ENCODE data around the gene ANP32B. TPM values are rescaled to one million over a fixed set of nuclear protein-coding genes. Genes with fewer than 3 reads are reported as not detected.
"Not testable (repeated sequence)": the region's sequence is repeated elsewhere in the genome, so short reads cannot be mapped to it uniquely, and the experiment has no call there.

The ANP32B gene
- total RNA-seq, 1 donor from 2014 or later, result 220 TPM

DNA sequence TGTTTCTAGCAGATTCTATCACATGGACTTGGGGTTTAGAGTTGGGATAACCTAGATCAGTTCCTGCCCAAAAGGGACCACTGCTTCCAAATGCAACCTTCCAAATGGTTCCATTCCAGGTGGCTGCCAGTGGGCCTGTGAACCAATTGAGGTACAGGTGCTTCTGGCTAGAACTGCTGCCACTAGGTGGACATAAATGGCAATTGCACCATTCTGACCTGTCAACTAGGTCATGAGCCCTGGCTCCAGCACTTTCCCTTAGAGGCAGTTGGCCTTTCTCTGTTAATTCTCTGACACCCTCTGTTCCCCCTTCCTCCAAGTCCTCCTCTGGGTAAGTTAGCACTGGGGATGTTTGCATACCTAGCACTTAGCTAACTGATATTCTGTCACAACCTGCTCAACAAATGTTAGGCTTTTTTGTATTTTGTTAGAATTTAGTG lies 28.6 kb upstream of the ANP32B start:
- DNase-seq (ENCODE audit: low read depth, low spot score), result peak; percentile 5
- H3K4me3 Mint-ChIP-seq, result no peak overlapping the region
- no peak overlapping the region for H3K27ac Mint-ChIP-seq (ENCODE audit: unreplicated experiment)

DNA sequence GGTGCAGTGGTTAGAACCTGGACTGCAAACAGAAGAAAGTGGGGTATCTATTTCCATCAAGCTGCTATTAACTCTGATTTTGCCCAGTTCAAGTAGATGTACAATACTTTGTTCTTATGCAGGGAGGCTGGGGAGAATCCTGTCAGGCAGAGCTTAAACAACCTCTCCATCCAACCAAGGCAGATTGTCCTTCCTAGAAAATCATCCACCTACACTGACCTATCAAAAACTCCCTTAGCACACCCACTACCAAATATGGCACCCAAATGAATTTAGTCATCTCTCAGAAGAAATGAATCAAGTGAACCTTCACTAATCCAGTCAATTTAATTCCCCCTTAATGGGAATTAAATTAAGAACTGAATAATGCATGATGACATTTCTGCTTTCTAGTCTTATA lies 26.8 kb upstream of the ANP32B start:
- no peaks in the 10 kb centered on the region for H3K36me3 Mint-ChIP-seq (ENCODE audit: low read depth)
- no peak overlapping the region for H3K27ac Mint-ChIP-seq (ENCODE audit: unreplicated experiment)
- no peak for DNase-seq (ENCODE audit: low read depth, low spot score)
- H3K27me3 Mint-ChIP-seq (ENCODE audit: low read depth), result peaks cover 43% of the 10 kb centered on the region
- no peak overlapping the region for H3K4me3 Mint-ChIP-seq
- no peaks in the 10 kb centered on the region for H3K4me1 Mint-ChIP-seq
- H3K9me3 Mint-ChIP-seq, result no peaks in the 10 kb centered on the region
- TF ChIP-seq, protein P1, sequence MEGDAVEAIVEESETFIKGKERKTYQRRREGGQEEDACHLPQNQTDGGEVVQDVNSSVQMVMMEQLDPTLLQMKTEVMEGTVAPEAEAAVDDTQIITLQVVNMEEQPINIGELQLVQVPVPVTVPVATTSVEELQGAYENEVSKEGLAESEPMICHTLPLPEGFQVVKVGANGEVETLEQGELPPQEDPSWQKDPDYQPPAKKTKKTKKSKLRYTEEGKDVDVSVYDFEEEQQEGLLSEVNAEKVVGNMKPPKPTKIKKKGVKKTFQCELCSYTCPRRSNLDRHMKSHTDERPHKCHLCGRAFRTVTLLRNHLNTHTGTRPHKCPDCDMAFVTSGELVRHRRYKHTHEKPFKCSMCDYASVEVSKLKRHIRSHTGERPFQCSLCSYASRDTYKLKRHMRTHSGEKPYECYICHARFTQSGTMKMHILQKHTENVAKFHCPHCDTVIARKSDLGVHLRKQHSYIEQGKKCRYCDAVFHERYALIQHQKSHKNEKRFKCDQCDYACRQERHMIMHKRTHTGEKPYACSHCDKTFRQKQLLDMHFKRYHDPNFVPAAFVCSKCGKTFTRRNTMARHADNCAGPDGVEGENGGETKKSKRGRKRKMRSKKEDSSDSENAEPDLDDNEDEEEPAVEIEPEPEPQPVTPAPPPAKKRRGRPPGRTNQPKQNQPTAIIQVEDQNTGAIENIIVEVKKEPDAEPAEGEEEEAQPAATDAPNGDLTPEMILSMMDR (conservative IDR thresholded peaks at IDR 0.05), result no peak

More for the DNA sequence above, 28.6 kb upstream of the ANP32B start:
- TF ChIP-seq, protein P1 (conservative IDR thresholded peaks at IDR 0.05), result peak; percentile 66
- Mint-ChIP-seq H3K9me3 (peaks cover 3% of the 10 kb centered on the region), H3K27me3 (ENCODE audit: low read depth) (peaks cover 58% of the 10 kb centered on the region), H3K4me1 (no peaks in the 10 kb centered on the region), H3K36me3 (ENCODE audit: low read depth) (no peaks in the 10 kb centered on the region)

DNA sequence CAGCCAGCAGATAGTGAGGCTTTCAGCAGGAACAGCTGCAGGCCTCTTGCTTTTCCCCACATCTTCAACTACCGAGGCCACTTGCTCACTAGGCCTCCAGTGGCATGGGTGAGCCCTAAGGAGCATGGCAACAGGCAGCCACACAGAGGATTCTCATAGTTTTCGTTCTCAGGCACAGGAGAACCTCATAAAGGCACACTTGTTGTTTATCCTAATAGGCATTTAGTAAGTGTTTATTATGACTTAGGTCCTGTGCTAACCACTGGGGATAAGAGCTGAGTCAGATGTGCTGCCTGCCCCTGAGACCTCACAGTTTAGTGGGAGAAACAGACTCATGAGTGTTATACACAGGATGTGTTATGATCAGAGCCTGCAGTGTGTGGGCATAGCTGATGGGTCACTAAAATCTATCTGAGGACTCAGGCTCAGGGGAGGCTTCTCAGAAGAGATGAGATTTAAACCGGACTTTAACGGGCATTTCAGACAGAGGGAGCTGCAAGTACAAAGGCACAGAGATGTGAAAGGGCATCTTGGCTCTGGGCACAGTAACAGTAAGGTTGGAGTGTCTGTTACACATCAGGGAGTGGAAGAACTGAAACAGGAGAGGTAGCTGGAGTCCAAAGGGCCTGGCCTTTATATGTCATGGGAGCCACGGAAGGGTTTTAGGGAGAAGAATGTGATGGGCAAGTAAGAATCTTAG lies 24.2 kb upstream of the ANP32B start:
- TF ChIP-seq, protein P1 (conservative IDR thresholded peaks at IDR 0.05), result no peak
- Mint-ChIP-seq H3K4me3 (no peak overlapping the region), H3K4me1 (no peaks in the 10 kb centered on the region), H3K27ac (ENCODE audit: unreplicated experiment) (peak overlapping the region; percentile 71), H3K9me3 (no peaks in the 10 kb centered on the region), H3K36me3 (ENCODE audit: low read depth) (no peaks in the 10 kb centered on the region), H3K27me3 (ENCODE audit: low read depth) (peaks cover 35% of the 10 kb centered on the region)
- no peak for DNase-seq (ENCODE audit: low read depth, low spot score)

DNA sequence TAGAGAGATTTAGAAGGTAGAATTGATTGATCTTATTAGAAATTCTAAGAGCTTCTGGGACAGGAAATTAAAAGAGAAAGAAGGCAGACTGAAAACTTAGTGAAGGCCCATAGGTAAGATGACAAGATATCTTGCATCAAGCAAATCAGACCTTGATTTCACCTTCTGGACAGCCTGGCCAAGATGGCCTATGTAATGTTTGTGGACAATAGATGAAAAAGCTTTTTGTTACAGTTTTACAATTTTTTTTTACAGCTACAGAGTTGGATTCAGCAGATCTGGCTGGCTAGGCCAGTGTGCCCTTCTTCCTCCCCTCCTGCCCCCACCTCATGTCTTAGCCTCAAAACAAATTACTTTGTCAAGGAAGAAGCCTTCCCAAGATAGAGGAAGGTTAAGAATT lies 23.6 kb upstream of the ANP32B start:
- Mint-ChIP-seq H3K4me3 (no peak overlapping the region), H3K9me3 (no peaks in the 10 kb centered on the region), H3K36me3 (ENCODE audit: low read depth) (no peaks in the 10 kb centered on the region), H3K4me1 (no peaks in the 10 kb centered on the region), H3K27ac (ENCODE audit: unreplicated experiment) (no peak overlapping the region), H3K27me3 (ENCODE audit: low read depth) (peaks cover 32% of the 10 kb centered on the region)
- DNase-seq (ENCODE audit: low read depth, low spot score), result no peak
- TF ChIP-seq, protein P1 (conservative IDR thresholded peaks at IDR 0.05), result no peak

DNA sequence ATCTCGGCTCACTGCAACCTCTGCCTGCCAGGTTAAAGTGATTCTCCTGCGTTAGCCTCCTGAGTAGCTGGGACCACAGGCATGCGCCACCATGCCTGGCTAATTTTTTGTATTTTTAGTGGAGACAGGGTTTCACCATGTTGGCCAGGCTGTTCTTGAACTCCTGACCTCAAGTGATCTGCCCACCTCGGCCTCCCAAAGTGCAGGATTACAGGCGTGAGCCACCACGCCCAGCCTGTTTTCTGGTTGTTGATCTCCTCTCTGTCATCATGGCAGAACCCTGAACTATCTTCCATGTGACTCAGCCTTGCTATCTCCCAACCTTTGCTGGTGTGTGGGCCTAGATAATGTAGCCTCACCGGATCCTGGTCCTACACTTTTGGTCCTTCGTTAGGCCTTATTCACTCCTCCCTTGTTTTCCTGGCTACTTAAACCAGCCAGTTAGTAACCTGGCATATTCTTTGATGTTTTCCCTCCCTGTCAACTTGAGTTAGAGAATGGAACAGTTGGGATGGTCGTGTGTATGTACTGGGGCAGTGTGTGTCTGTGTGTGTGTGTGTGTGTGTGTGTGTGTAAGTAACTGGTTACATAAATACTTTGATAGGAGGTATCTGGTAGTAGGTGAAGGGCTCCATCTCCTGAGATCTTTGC lies 22.3 kb upstream of the ANP32B start:
- not testable (repeated sequence) for H3K36me3 Mint-ChIP-seq (ENCODE audit: low read depth); H3K4me3 Mint-ChIP-seq; H3K4me1 Mint-ChIP-seq; H3K9me3 Mint-ChIP-seq; H3K27ac Mint-ChIP-seq (ENCODE audit: unreplicated experiment); DNase-seq (ENCODE audit: low read depth, low spot score)
- peaks cover 36% of the 10 kb centered on the region for H3K27me3 Mint-ChIP-seq (ENCODE audit: low read depth)

DNA sequence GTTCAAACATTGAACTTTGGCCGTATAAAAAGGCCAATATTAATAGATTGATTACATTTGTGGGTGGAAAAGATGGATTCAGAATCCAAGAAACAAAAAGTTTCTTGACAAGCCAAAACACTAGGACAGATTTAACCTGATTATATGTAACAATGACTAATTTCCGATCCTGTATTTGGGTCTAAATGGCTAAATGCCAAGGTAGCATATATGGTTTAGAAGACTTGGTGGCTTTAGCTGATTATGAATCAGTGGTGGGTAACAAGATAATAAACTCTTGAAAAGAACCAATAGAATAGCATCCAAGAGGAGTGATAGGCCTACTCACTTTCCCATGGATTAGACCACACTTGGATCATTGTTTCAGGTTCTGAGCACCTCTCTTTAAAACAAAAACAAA lies 21.8 kb upstream of the ANP32B start:
- H3K36me3 Mint-ChIP-seq (ENCODE audit: low read depth), result no peaks in the 10 kb centered on the region
- no peak overlapping the region for H3K27ac Mint-ChIP-seq (ENCODE audit: unreplicated experiment)
- no peak for DNase-seq (ENCODE audit: low read depth, low spot score)
- TF ChIP-seq, protein P1 (conservative IDR thresholded peaks at IDR 0.05), result no peak
- H3K4me1 Mint-ChIP-seq, result no peaks in the 10 kb centered on the region
- H3K27me3 Mint-ChIP-seq (ENCODE audit: low read depth), result peaks cover 38% of the 10 kb centered on the region
- H3K4me3 Mint-ChIP-seq, result no peak overlapping the region
- no peaks in the 10 kb centered on the region for H3K9me3 Mint-ChIP-seq
